Type B pancreatic cell (in vitro differentiated cells): ENCODE data around the gene TMEM87B. TPM values are rescaled to one million over a fixed set of nuclear protein-coding genes. Genes with fewer than 3 reads are reported as not detected.

Experiments
- DNase-seq: peaks from one replicate; pipeline ENCODE4 v3.0.0; 2021; ENCODE audit warnings: mixed read lengths; ENCODE audit not compliant: unreplicated experiment; ENCODE audit errors: extremely low spot score
- H3K27ac Mint-ChIP-seq: 2 replicates; pipeline ENCODE4 v1.8.0; 2021; ENCODE audit warnings: mild to moderate bottlenecking, mixed read lengths
- H3K27me3 Mint-ChIP-seq: 2 replicates; pipeline ENCODE4 v1.8.0; 2021; ENCODE audit warnings: mixed read lengths
- H3K36me3 Mint-ChIP-seq: 2 replicates; pipeline ENCODE4 v1.8.0; 2021; ENCODE audit warnings: mixed read lengths
- H3K4me1 Mint-ChIP-seq: one replicate; pipeline ENCODE4 v1.8.0; 2021; ENCODE audit warnings: mixed read lengths; ENCODE audit not compliant: unreplicated experiment
- H3K4me3 Mint-ChIP-seq: 2 replicates; pipeline ENCODE4 v1.8.0; 2021; ENCODE audit warnings: mild to moderate bottlenecking, mixed read lengths
- H3K9me3 Mint-ChIP-seq: 2 replicates; pipeline ENCODE4 v1.8.0; 2021; ENCODE audit warnings: mixed read lengths
- CTCF ChIP-seq: fragments of 200-600 bp; sonication (generic); conservative IDR thresholded peaks from 2 replicates; pipeline ENCODE4 v1.5.0; 2021; ENCODE audit warnings: antibody characterized with exemption, mild to moderate bottlenecking
- total RNA-seq: library from RNA; stranded (reverse); gene quantifications from 2 replicates; pipeline ENCODE4 v1.2.1, GENCODE V29; 2021; ENCODE audit warnings: low replicate concordance

TMEM87B gene
- total RNA-seq, 1 donor from 2014 or later = 15.5 TPM

DNA sequence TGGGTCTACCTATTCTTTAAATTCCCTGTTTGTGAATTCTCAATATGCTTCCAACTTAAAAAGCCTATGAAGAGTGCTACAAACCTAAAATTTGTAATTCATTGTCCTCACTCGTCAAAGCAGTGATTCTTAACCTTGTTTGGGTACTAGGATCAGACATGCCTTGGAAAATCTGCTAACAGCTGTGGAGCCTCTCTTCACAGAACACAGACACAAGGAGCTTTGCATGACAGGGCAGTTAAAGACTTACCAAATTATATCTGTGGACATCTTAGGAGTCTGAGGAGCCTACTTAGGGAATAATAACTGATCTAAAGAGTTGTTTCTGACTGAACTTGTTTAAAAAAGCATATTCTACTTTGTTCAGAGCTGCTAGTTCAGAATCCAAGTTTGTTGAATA is 38.1 kb downstream of the TMEM87B start:
- no peak for TF ChIP-seq CTCF
- peaks cover 39% of the 10 kb centered on the region for H3K36me3 Mint-ChIP-seq

GRCh38 chr2:112095681-112096080 is 40.6 kb downstream of the TMEM87B start:
- Mint-ChIP-seq H3K36me3 (peaks cover 31% of the 10 kb centered on the region), H3K9me3 (no peaks in the 10 kb centered on the region), H3K27me3 (no peaks in the 10 kb centered on the region), H3K4me1 (no peaks in the 10 kb centered on the region), H3K27ac (no peak overlapping the region), H3K4me3 (no peak overlapping the region)
- no peak for DNase-seq
- TF ChIP-seq CTCF = no peak

More for the DNA sequence above, 38.1 kb downstream of the TMEM87B start:
- H3K4me1 Mint-ChIP-seq = no peaks in the 10 kb centered on the region
- H3K4me3 Mint-ChIP-seq = no peak overlapping the region
- DNase-seq = no peak
- H3K9me3 Mint-ChIP-seq = no peaks in the 10 kb centered on the region
- no peaks in the 10 kb centered on the region for H3K27me3 Mint-ChIP-seq
- H3K27ac Mint-ChIP-seq = no peak overlapping the region

DNA sequence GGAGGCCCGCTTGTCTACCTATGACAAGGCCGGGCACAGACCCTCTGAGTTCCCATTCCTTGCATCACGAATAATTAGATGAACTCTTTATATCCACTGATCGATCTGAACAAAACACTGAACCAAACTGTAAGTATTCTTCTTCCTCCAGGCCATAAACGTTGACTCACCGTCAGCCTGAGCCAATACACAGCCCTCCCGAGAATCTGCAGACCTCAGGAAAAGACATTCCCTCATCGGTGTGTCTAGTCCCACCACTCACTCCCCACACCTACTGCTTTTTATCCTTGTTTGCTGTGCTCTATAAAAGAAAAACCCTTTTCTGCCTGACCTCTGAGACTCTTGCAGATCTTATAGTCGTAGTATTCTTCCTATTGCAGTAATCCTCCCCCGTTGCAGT is 41.0 kb downstream of the TMEM87B start:
- no peak for DNase-seq
- no peak overlapping the region for H3K4me3 Mint-ChIP-seq
- no peaks in the 10 kb centered on the region for H3K9me3 Mint-ChIP-seq
- H3K27ac Mint-ChIP-seq = no peak overlapping the region
- H3K27me3 Mint-ChIP-seq = no peaks in the 10 kb centered on the region
- H3K4me1 Mint-ChIP-seq = no peaks in the 10 kb centered on the region
- TF ChIP-seq CTCF = no peak
- H3K36me3 Mint-ChIP-seq = peaks cover 29% of the 10 kb centered on the region

DNA sequence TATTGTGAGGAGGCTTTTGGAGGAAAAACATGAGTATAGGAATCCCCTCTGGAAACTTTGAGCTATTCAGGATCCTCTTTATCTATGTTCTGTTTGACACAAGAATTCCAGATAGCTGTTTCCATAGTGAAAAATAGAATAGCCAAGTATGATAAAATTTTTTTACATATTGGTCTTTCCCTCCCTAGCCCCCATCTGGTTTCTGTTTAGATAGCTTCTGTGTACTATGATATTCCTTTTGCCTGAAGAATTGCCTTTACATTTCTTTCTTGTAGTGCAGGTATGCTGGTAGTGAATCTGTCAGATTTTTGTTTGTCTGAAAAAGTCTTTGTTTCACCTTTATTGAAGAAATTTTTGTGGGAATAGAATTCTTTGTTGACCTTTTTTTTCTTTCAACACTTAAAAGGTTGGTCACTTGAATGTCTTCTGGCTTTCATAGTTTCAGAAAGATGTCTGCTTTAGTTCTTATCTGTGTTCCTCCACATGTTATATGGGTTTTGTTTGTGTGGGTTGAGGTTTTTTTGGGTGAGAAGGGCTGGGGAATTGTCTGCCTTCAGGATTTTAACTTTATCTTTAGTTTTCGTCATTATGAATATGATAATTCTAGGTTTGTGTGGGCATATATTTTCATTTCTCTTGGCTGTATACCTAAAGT is 53.2 kb downstream of the TMEM87B start:
- DNase-seq = no peak
- peaks cover 7% of the 10 kb centered on the region for H3K9me3 Mint-ChIP-seq
- H3K4me3 Mint-ChIP-seq = no peak overlapping the region
- no peaks in the 10 kb centered on the region for H3K27me3 Mint-ChIP-seq
- H3K36me3 Mint-ChIP-seq = peaks cover 50% of the 10 kb centered on the region
- TF ChIP-seq CTCF = no peak
- no peak overlapping the region for H3K27ac Mint-ChIP-seq
- no peaks in the 10 kb centered on the region for H3K4me1 Mint-ChIP-seq

DNA sequence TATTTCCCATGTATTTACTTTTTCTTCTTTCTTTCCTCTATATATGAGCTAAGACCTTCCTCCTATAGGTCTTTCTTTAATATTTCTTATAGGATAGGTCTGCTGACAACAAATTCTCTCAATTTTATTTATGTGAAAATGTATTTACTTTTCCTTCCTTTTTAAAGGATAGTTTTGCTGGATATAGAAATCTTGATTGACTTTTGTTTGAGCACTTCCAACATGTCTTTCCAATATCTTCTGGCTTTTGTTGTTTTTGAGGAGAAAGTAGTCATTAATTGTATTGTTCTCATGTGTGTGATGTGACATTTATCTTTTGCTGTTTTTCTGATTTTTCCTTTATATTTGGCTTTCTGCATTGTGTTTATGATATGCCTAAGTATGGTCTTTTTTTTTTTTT is 54.2 kb downstream of the TMEM87B start:
- Mint-ChIP-seq H3K27me3 (no peaks in the 10 kb centered on the region), H3K4me3 (no peak overlapping the region), H3K27ac (no peak overlapping the region), H3K4me1 (no peaks in the 10 kb centered on the region), H3K9me3 (peaks cover 7% of the 10 kb centered on the region), H3K36me3 (peaks cover 50% of the 10 kb centered on the region)
- TF ChIP-seq CTCF = no peak
- no peak for DNase-seq
